Femur (tissue), 1 donor: ENCODE results near the gene NME1.
"Not testable (repeated sequence)": the region's sequence is repeated elsewhere in the genome, so short reads cannot be mapped to it uniquely, and the experiment has no call there.

Source experiments
- DNase-seq: peaks from one replicate; pipeline ENCODE4 v3.0.0-alpha.2; 2017

Gene NME1

GRCh38 chr17:51153210-51154072 is at the start of gene NME1:
NME1 (plus strand) TSS chr17:51153559; CDS start chr17:51155655, 2,096 bp downstream.
- peak; percentile 99 for DNase-seq

DNA sequence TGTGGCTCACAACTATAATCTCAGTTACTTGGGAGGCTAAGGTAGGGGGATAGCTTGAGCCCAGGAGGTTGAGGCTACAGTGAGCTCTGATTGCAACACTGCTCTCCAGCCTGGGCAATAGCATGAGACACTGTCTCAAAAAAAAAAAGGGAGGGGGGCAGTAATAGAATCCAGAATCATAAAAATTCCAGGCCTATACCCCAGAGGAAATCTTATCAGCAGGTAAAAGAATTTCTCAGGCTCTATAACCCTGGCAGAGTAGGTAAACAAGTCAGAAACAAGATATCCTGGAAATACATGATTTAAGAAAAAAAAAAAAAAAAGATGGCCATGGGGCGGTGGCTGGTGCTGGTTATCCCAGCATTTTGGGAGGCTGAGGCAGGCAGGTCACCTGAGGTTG is 45.6 kb upstream of the NME1 start:
- no peak for DNase-seq

GRCh38 chr17:51112303-51113222 is 40.8 kb upstream of the NME1 start:
- DNase-seq: not testable (repeated sequence)

GRCh38 chr17:51115179-51115578 is 38.2 kb upstream of the NME1 start:
- DNase-seq: no peak

DNA sequence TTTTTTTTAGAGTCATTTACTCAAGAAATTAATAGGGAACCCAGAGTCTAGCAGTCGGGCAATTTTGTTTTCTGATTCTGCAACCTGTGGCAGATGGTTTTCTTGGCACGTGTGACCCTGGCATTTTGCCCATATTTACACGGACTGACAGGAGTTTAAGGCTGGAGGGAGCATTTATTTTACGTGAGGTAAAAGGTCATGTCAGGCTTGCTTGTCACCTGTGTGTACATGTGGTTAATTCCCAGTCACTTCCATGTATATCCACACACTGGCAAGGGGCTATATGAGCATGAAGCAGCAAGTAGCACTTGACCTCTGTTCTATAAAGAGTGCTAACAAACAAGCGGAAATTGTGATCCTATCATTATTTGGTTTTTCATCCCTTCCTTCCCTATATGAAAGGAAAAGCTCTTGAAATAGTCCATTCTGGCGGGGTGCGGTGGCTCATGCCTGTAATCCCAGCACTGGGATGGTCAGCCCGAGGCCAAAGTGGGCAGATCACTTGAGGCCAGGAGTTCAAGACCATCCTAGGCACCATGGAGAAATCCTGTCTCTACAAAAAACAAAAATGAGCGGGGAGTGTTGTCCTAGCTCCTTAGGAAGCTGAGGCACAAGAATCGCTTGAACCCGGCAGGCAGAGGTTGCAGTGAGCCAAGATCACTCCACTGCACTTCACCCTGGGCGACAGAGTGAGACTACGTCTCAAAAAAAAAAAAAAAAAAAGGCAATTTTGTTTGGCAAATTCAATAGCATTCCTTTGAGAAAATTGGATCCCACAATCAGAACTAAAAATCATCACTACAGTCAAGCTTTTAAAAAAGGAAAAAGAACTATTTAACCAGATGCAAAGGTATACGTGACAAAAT is 34.8 kb upstream of the NME1 start:
- peak; percentile 39 for DNase-seq

- DNase-seq: peak; percentile 78
Measured at GRCh38 chr17:51119415-51120356, 33.7 kb upstream of the NME1 start.

DNA sequence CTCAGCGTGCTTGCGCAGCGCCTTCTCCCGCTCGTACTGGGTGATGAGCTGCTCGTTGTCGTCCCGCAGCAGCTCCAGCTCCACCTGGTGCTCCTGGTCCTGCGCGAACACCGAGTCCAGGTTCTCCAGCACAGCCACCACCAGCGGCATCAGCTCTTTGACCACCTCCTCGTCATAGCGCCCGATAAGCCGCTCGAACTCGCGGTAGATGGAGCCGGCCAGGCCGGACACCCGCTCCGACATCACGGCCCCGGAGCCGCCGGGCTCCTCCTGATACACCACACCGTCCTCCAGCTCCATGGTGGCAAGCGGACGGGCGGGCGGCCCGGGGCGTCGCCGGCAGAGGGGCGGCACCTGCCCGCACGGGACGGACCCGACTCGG is 33.0 kb upstream of the NME1 start:
- DNase-seq: no peak

GRCh38 chr17:51120739-51121619 is 32.4 kb upstream of the NME1 start, which contains the start of gene SPAG9:
SPAG9 (minus strand) TSS chr17:51120868; CDS start chr17:51120656, 212 bp downstream.
- DNase-seq: peak; percentile 98

DNA sequence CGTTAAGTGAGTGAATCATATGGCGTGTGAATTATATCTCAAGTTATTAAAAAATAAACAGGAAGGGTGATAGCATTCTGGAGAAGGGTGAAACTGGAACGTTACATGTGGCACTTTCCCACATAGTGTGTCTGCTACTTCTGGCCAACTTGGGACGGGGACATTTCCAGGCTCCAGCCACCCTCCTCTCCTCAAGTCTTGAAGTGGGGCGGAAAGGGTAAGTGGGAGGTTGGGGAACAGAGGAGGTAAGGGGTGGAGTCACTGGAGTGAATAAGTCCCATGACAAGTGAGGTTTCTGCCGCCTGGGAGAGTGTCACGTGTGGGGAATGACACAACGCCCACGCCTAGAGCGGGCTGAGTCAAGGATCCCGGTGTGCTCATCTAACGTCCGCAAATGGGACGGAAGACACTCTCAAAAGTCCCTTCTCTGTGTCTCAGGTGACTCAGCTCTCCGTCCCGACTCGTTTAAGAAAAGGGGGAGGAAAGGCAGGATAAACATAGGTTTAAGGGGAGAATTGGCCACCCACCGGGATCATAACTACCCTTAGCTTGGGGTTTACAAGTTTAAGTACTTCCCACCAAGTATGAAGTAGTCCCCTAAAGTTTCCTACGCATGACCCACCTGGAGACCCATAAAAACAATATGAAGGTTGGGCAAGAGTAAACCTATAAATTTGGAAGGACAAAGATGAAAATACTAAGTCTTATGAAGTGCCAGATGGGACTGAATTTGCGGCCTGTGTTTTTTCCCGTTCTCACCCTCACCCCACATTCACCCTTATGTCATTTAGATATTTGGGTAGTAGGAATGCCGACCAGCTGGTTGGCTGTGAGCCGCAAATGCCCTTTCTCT is 31.5 kb upstream of the NME1 start:
- peak; percentile 86 for DNase-seq

GRCh38 chr17:51122473-51123115 is 30.8 kb upstream of the NME1 start:
- DNase-seq: not testable (repeated sequence)

- DNase-seq: no peak
Measured at GRCh38 chr17:51124640-51125503, 28.5 kb upstream of the NME1 start.

- peak; percentile 49 for DNase-seq
Measured at GRCh38 chr17:51128076-51128475, 25.3 kb upstream of the NME1 start.

- DNase-seq: no peak
Measured at GRCh38 chr17:51132964-51133319, 20.4 kb upstream of the NME1 start.

- DNase-seq: no peak
Measured at GRCh38 chr17:51133365-51133764, 20.0 kb upstream of the NME1 start.

GRCh38 chr17:51135956-51136355 is 17.4 kb upstream of the NME1 start:
- DNase-seq: no peak

- no peak for DNase-seq
Measured at GRCh38 chr17:51142597-51142996, 10.8 kb upstream of the NME1 start.

DNA sequence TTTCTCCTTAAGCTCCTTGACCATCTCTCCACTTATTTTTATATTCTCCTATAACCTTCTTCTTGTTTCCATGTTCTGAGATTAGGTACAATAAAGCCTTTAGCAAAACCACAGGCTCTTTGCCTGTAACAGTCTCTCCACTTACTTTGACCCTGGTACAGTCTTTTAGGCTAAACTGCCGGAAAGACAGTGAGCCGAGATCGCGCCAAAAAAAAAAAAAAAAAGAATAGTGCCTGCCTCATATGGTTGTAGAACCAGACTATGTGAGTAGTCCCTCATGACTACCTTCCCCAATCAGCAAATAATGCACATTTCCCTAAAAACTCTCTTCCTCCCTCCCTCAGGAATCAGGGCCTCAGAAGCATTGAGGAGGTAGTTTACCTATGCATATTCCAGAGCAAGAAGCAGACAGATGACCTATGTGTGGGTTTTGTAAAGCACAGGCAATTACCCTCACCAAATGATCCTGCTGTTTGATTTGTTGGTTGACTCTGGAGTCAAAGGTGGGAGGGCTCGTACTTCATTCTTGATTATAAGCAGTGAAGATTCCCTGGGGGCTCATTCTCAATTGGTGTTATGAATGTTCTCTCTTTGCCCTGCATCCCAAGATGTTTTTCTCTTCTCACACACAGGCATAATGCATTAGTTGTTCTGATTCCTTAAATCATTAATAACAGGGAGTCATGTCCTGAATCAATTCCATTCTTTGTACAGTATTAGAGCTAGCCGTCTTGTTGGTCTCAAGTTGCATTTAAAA is 8.9 kb upstream of the NME1 start:
- no peak for DNase-seq
